ENCODE data around the gene PRR14. TPM values are rescaled to one million over a fixed set of nuclear protein-coding genes. Genes with fewer than 3 reads are reported as not detected.

The PRR14 gene
- total RNA-seq, 2 experiments from 2014 or later: 111 to 116 TPM

- H3K4me1 Mint-ChIP-seq: peaks cover 48% of the 10 kb centered on the region
- CTCF ChIA-PET: interaction anchor here (0.7 to 2.3 kb wide), 5 partner anchors 28 to 227 kb away, joined by 3 to 21 read pairs (median 6); partner anchors contain the start of genes DCTPP1 and ZNF689
- DNase-seq: no peak
- ATAC-seq: no peak
- no peaks in the 10 kb centered on the region for H3K27me3 Mint-ChIP-seq
- peak overlapping the region; percentile 86 for H3K27ac Mint-ChIP-seq
- peak overlapping the region; percentile 76 for H3K4me3 Mint-ChIP-seq
- H3K36me3 Mint-ChIP-seq: peaks cover 48% of the 10 kb centered on the region
- H3K9me3 Mint-ChIP-seq (ENCODE audit: low read depth): no peaks in the 10 kb centered on the region
Observed at GRCh38 chr16:30656974-30657865, 6.5 kb downstream of the PRR14 start.

GRCh38 chr16:30657866-30658730, 7.3 kb downstream of the PRR14 start, which contains the start of gene FBRS:
FBRS (plus strand) TSS chr16:30658431; CDS start chr16:30659519, 1,088 bp downstream.
- ATAC-seq: peak; percentile 75
- peaks cover 45% of the 10 kb centered on the region for H3K36me3 Mint-ChIP-seq
- CTCF ChIA-PET: interaction anchor here (0.8 to 4.8 kb wide), 14 partner anchors 8 to 287 kb away, joined by 3 to 69 read pairs (median 4); partner anchors contain the start of genes DCTPP1, PHKG2 and PRR14
- no peaks in the 10 kb centered on the region for H3K27me3 Mint-ChIP-seq
- H3K4me3 Mint-ChIP-seq: peak within 1 kb of the TSS; percentile 86
- H3K9me3 Mint-ChIP-seq (ENCODE audit: low read depth): no peaks in the 10 kb centered on the region
- peak within 1 kb of the TSS; percentile 100 for H3K27ac Mint-ChIP-seq
- peak; percentile 100 for DNase-seq
- peaks cover 48% of the 10 kb centered on the region for H3K4me1 Mint-ChIP-seq

- DNase-seq: no peak
- H3K36me3 Mint-ChIP-seq: peaks cover 51% of the 10 kb centered on the region
- H3K4me1 Mint-ChIP-seq: peaks cover 55% of the 10 kb centered on the region
- H3K4me3 Mint-ChIP-seq: peak overlapping the region; percentile 86
- peak; percentile 71 for ATAC-seq
- no peaks in the 10 kb centered on the region for H3K27me3 Mint-ChIP-seq
- CTCF ChIA-PET: interaction anchor here (0.6 to 4.8 kb wide), 16 partner anchors 9 to 288 kb away, joined by 3 to 69 read pairs (median 4); partner anchors contain the start of genes DCTPP1, PHKG2 and PRR14
- H3K9me3 Mint-ChIP-seq (ENCODE audit: low read depth): no peaks in the 10 kb centered on the region
- H3K27ac Mint-ChIP-seq: peak overlapping the region; percentile 100
Observed at GRCh38 chr16:30658731-30659506, 8.2 kb downstream of the PRR14 start.

GRCh38 chr16:30659507-30660423, 9.0 kb downstream of the PRR14 start:
- Mint-ChIP-seq H3K9me3 (ENCODE audit: low read depth) (no peaks in the 10 kb centered on the region), H3K27ac (peak overlapping the region; percentile 85), H3K4me1 (peaks cover 52% of the 10 kb centered on the region), H3K27me3 (no peaks in the 10 kb centered on the region), H3K36me3 (peaks cover 46% of the 10 kb centered on the region), H3K4me3 (peak overlapping the region; percentile 83)
- CTCF ChIA-PET: interaction anchor here (0.6 to 4.8 kb wide), 16 partner anchors 10 to 289 kb away, joined by 3 to 69 read pairs (median 4); partner anchors contain the start of genes PHKG2, PRR14 and ZNF771
- ATAC-seq (no peak), DNase-seq (peak; percentile 70)

GRCh38 chr16:30660424-30661261, 9.9 kb downstream of the PRR14 start:
- Mint-ChIP-seq H3K4me1 (peaks cover 53% of the 10 kb centered on the region), H3K36me3 (peaks cover 48% of the 10 kb centered on the region), H3K27me3 (no peaks in the 10 kb centered on the region), H3K4me3 (peak overlapping the region; percentile 83), H3K27ac (peak overlapping the region; percentile 85), H3K9me3 (ENCODE audit: low read depth) (no peaks in the 10 kb centered on the region)
- ATAC-seq: no peak
- CTCF ChIA-PET: interaction anchor here (0.8 to 4.8 kb wide), 14 partner anchors 11 to 290 kb away, joined by 3 to 69 read pairs (median 4); partner anchors contain the start of genes PHKG2, PRR14 and ZNF771
- DNase-seq: peak; percentile 91

GRCh38 chr16:30662449-30662848, 11.7 kb downstream of the PRR14 start:
- peak overlapping the region; percentile 75 for H3K27ac Mint-ChIP-seq

GRCh38 chr16:30663038-30663437, 12.3 kb downstream of the PRR14 start:
- Mint-ChIP-seq H3K4me3 (no peak overlapping the region), H3K27me3 (no peaks in the 10 kb centered on the region), H3K9me3 (ENCODE audit: low read depth) (no peaks in the 10 kb centered on the region), H3K27ac (peak overlapping the region; percentile 50), H3K4me1 (peaks cover 38% of the 10 kb centered on the region), H3K36me3 (peaks cover 49% of the 10 kb centered on the region)
- DNase-seq (no peak), ATAC-seq (no peak)
- CTCF ChIA-PET: interaction anchor here (0.6 to 1.1 kb wide), 2 partner anchors 30 to 254 kb away, joined by 3 read pairs; no protein-coding TSS in a partner anchor

More at GRCh38 chr16:30662449-30662848, 11.7 kb downstream of the PRR14 start:
- H3K27me3 Mint-ChIP-seq: no peaks in the 10 kb centered on the region
- H3K9me3 Mint-ChIP-seq (ENCODE audit: low read depth): no peaks in the 10 kb centered on the region
- ATAC-seq (no peak), DNase-seq (no peak)
- CTCF ChIA-PET: interaction anchor here (1.0 to 4.8 kb wide), 2 partner anchors 31 to 47 kb away, joined by 3 to 69 read pairs; no protein-coding TSS in a partner anchor
- H3K4me1 Mint-ChIP-seq: peaks cover 39% of the 10 kb centered on the region
- peak overlapping the region; percentile 83 for H3K4me3 Mint-ChIP-seq
- H3K36me3 Mint-ChIP-seq: peaks cover 45% of the 10 kb centered on the region

- Mint-ChIP-seq H3K27me3 (no peaks in the 10 kb centered on the region), H3K27ac (no peak overlapping the region), H3K4me3 (peak overlapping the region; percentile 1), H3K4me1 (peaks cover 38% of the 10 kb centered on the region), H3K9me3 (ENCODE audit: low read depth) (no peaks in the 10 kb centered on the region), H3K36me3 (peaks cover 52% of the 10 kb centered on the region)
- DNase-seq (no peak), ATAC-seq (no peak)
- CTCF ChIA-PET: interaction anchor here (0.6 to 1.1 kb wide), 2 partner anchors 30 to 254 kb away, joined by 3 read pairs; no protein-coding TSS in a partner anchor
Observed at GRCh38 chr16:30663820-30664219, 13.1 kb downstream of the PRR14 start.

GRCh38 chr16:30664616-30665109, 13.9 kb downstream of the PRR14 start:
- Mint-ChIP-seq H3K36me3 (peaks cover 51% of the 10 kb centered on the region), H3K27ac (no peak overlapping the region), H3K27me3 (no peaks in the 10 kb centered on the region), H3K4me1 (peaks cover 38% of the 10 kb centered on the region), H3K4me3 (no peak overlapping the region), H3K9me3 (ENCODE audit: low read depth) (no peaks in the 10 kb centered on the region)
- no peak for DNase-seq
- ATAC-seq: no peak
- CTCF ChIA-PET: no interaction called here

GRCh38 chr16:30665155-30665829, 14.5 kb downstream of the PRR14 start:
- no peaks in the 10 kb centered on the region for H3K27me3 Mint-ChIP-seq
- H3K4me1 Mint-ChIP-seq: peaks cover 38% of the 10 kb centered on the region
- H3K27ac Mint-ChIP-seq: no peak overlapping the region
- DNase-seq: no peak
- H3K9me3 Mint-ChIP-seq (ENCODE audit: low read depth): no peaks in the 10 kb centered on the region
- no peak overlapping the region for H3K4me3 Mint-ChIP-seq
- peaks cover 51% of the 10 kb centered on the region for H3K36me3 Mint-ChIP-seq
- ATAC-seq: no peak
- CTCF ChIA-PET: interaction anchor here (1.0 kb wide), 1 partner anchor 32 kb away, joined by 3 read pairs; no protein-coding TSS in a partner anchor
